Ureter (tissue), 1 donor: ENCODE results near the gene OVCA2. TPM values are rescaled to one million over a fixed set of nuclear protein-coding genes. Genes with fewer than 3 reads are reported as not detected.
A peak's percentile ranks its signal among the peaks of the same experiment; 100 is the strongest.

Source experiments
- DNase-seq: peaks from one replicate; pipeline ENCODE4 v3.0.0-alpha.2; 2020; ENCODE audit warnings: low spot score
- total RNA-seq: library from RNA; stranded (reverse); gene quantifications from one replicate; pipeline ENCODE4 v1.2.4, GENCODE V29; 2023
- donor health status: DM: yes; HTN: yes; CAD: no.

OVCA2 gene
- total RNA-seq, 1 donor from 2014 or later = 39.5 TPM

GRCh38 chr17:2054262-2054511, 12.4 kb downstream of the OVCA2 start:
- DNase-seq = no peak

GRCh38 chr17:2054512-2055291, 12.9 kb downstream of the OVCA2 start, which contains the start of gene HIC1:
Gene HIC1, plus strand, starts transcription at chr17:2055103. Its CDS starts 1,588 bp downstream, at chr17:2056691.
- DNase-seq = peak; percentile 83

- no peak for DNase-seq
These were observed 13.7 kb downstream of the OVCA2 start for GRCh38 chr17:2055292-2056205.

- DNase-seq = no peak
These were observed 14.7 kb downstream of the OVCA2 start for GRCh38 chr17:2056206-2057174.

- DNase-seq = no peak
These were observed 15.4 kb downstream of the OVCA2 start for GRCh38 chr17:2057175-2057759.

- no peak for DNase-seq
These were observed 16.2 kb downstream of the OVCA2 start for GRCh38 chr17:2057760-2058585.

GRCh38 chr17:2058586-2059546, 17.0 kb downstream of the OVCA2 start:
- DNase-seq = no peak

GRCh38 chr17:2059547-2060384, 17.9 kb downstream of the OVCA2 start:
- no peak for DNase-seq

GRCh38 chr17:2060385-2060658, 18.5 kb downstream of the OVCA2 start:
- no peak for DNase-seq

- no peak for DNase-seq
These were observed 19.0 kb downstream of the OVCA2 start for GRCh38 chr17:2060681-2061440.

GRCh38 chr17:2061441-2061958, 19.7 kb downstream of the OVCA2 start:
- DNase-seq = no peak

- no peak for DNase-seq
These were observed 20.9 kb downstream of the OVCA2 start for GRCh38 chr17:2062571-2063183.

- no peak for DNase-seq
These were observed 21.7 kb downstream of the OVCA2 start for GRCh38 chr17:2063261-2064146.

GRCh38 chr17:2064147-2064489, 22.3 kb downstream of the OVCA2 start:
- DNase-seq = no peak

- DNase-seq = no peak
These were observed 22.7 kb downstream of the OVCA2 start for GRCh38 chr17:2064520-2064971.
